Hepatocyte (in vitro differentiated cells): ENCODE data around the gene FAM53B. TPM values are rescaled to one million over a fixed set of nuclear protein-coding genes. Genes with fewer than 3 reads are reported as not detected.

Experiments used
- DNase-seq: peaks from one replicate; pipeline ENCODE4 v3.0.0-alpha.2; 2016; ENCODE audit warnings: low spot score
- H2AFZ ChIP-seq: fragments of 200-600 bp; sonication (generic); 2 replicates; pipeline ENCODE4 v1.6.0; 2016; ENCODE audit warnings: antibody characterized with exemption, mild to moderate bottlenecking
- H3K27ac ChIP-seq: fragments of 200-600 bp; sonication (generic); 2 replicates; pipeline ENCODE4 v1.5.1; 2016; ENCODE audit warnings: mild to moderate bottlenecking
- H3K27me3 ChIP-seq: fragments of 200-600 bp; sonication (generic); 2 replicates; pipeline ENCODE4 v1.6.1; 2016
- H3K36me3 ChIP-seq: fragments of 200-600 bp; sonication (generic); replicated peaks from 2 replicates; pipeline ENCODE4 v1.5.1; 2016; ENCODE audit warnings: low read depth; ENCODE audit not compliant: insufficient read depth
- H3K4me1 ChIP-seq: fragments of 200-600 bp; sonication (generic); 2 replicates; pipeline ENCODE4 v1.5.1; 2016; ENCODE audit warnings: mild to moderate bottlenecking, moderate library complexity; ENCODE audit not compliant: insufficient read depth
- H3K4me2 ChIP-seq: fragments of 200-600 bp; sonication (generic); 2 replicates; pipeline ENCODE4 v1.6.0; 2016
- H3K4me3 ChIP-seq: fragments of 200-600 bp; sonication (generic); 2 replicates; pipeline ENCODE4 v1.5.1; 2016; ENCODE audit warnings: mild to moderate bottlenecking
- H3K79me2 ChIP-seq: fragments of 200-600 bp; sonication (generic); 2 replicates; pipeline ENCODE4 v1.6.0; 2017; ENCODE audit warnings: mild to moderate bottlenecking
- H3K9me2 ChIP-seq: fragments of 200-600 bp; sonication (generic); replicated peaks from 2 replicates; pipeline ENCODE4 v1.6.0; 2017; ENCODE audit warnings: mild to moderate bottlenecking; ENCODE audit not compliant: insufficient read depth
- H3K9me3 ChIP-seq: fragments of 200-600 bp; sonication (generic); 2 replicates; pipeline ENCODE4 v1.5.1; 2016; ENCODE audit warnings: low read depth, mild to moderate bottlenecking
- H4K20me1 ChIP-seq: fragments of 200-600 bp; sonication (generic); 2 replicates; pipeline ENCODE4 v1.6.0; 2016; ENCODE audit warnings: mild to moderate bottlenecking; ENCODE audit not compliant: insufficient read depth, poor library complexity, severe bottlenecking
- EZH2 ChIP-seq: fragments of 200-600 bp; sonication (generic); IDR thresholded peaks from 2 replicates; pipeline ENCODE4 v1.6.1; 2016; ENCODE audit warnings: antibody characterized with exemption, mild to moderate bottlenecking, borderline replicate concordance
- EZH2phosphoT487 ChIP-seq: fragments of 200-600 bp; sonication (generic); IDR thresholded peaks from one replicate; pipeline ENCODE4 v1.6.1; 2018; ENCODE audit warnings: antibody characterized with exemption, mild to moderate bottlenecking, low read depth, moderate library complexity; ENCODE audit not compliant: unreplicated experiment, severe bottlenecking
- WGBS: methylation state at CpG from one replicate; pipeline ENCODE4 v1.1.6; 2016; ENCODE audit warnings: low lambda C conversion rate; ENCODE audit errors: missing lambda C conversion rate; 5-methylcytosine and 5-hydroxymethylcytosine counted together
- polyA plus RNA-seq: library from polyadenylated mRNA; unstranded; fragments of >200 nt; fragmentation: Nextera tagmentation; extraction: Ambion mirVana; gene quantifications from 2 replicates; pipeline ENCODE4 v1.2.1, GENCODE V29; 2016
- total RNA-seq: library from RNA; depleted of rRNA; stranded (reverse); fragments of >200 nt; gene quantifications from 2 replicates; pipeline ENCODE4 v1.2.3, GENCODE V29; 2014
- TF ChIP-seq, protein P1 (sequence below): fragments of 200-600 bp; sonication (generic); IDR thresholded peaks from 2 replicates; pipeline ENCODE4 v1.5.1; 2016; ENCODE audit warnings: antibody characterized with exemption, mild to moderate bottlenecking; ENCODE audit not compliant: poor library complexity

Gene FAM53B
- total and polyA plus RNA-seq, 2 experiments from 2014 or later, result 10.3 to 23.6 TPM

DNA sequence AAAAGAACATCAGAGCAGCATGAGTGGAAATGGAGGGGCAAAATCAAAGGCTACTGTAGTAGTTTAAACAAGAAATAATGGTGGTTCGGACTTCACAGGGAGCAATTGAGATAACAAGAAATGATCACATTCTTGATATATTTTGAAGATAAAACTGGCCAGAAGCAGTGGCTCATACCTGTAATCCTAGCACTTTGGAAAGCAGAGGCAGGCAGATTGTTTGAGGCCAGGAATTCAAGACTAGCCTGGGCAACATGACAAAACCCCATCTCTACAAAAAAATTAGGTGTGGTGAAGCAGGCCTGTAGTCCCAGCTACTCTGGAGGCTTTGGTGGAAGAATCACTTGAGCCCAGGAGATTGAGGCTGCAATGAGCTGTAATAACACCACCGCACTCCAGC is 24.6 kb upstream of the FAM53B start:
- no peak for DNase-seq
- 90% methylated on average over 2 of the region's 2 CpGs for WGBS
- TF ChIP-seq, protein P1, sequence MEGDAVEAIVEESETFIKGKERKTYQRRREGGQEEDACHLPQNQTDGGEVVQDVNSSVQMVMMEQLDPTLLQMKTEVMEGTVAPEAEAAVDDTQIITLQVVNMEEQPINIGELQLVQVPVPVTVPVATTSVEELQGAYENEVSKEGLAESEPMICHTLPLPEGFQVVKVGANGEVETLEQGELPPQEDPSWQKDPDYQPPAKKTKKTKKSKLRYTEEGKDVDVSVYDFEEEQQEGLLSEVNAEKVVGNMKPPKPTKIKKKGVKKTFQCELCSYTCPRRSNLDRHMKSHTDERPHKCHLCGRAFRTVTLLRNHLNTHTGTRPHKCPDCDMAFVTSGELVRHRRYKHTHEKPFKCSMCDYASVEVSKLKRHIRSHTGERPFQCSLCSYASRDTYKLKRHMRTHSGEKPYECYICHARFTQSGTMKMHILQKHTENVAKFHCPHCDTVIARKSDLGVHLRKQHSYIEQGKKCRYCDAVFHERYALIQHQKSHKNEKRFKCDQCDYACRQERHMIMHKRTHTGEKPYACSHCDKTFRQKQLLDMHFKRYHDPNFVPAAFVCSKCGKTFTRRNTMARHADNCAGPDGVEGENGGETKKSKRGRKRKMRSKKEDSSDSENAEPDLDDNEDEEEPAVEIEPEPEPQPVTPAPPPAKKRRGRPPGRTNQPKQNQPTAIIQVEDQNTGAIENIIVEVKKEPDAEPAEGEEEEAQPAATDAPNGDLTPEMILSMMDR, result no peak
- no peak for TF ChIP-seq EZH2
- no peak for TF ChIP-seq EZH2phosphoT487

DNA sequence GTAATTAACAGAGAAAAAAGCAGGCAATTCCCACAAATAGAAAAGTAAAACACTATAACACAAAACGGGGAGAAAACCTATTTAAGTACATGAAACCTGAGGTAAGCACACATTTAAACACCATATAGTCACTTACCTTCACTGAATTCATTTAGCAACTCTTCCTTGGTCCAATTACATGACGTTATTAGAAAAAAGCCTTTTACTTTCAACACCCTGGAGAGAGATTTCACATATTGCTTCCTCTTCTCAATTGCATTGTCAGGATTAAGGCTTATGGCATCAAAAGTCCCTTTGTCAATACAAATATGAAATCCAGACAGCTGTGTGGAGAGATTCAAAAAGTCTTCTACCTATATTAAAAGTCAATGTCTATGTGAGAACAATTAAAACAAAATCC is 21.1 kb upstream of the FAM53B start:
- Histone ChIP-seq H3K27ac (no peak overlapping the region), H3K27me3 (no peaks in the 10 kb centered on the region), H3K4me3 (no peak overlapping the region), H3K9me2 (no peaks in the 10 kb centered on the region), H3K79me2 (no peaks in the 10 kb centered on the region), H3K9me3 (no peaks in the 10 kb centered on the region), H3K4me1 (no peaks in the 10 kb centered on the region), H2AFZ (no peak overlapping the region), H3K4me2 (no peak overlapping the region), H3K36me3 (no peaks in the 10 kb centered on the region), H4K20me1 (no peaks in the 10 kb centered on the region)
- 85% methylated on average over 2 of the region's 2 CpGs for WGBS
- DNase-seq, result no peak
- TF ChIP-seq EZH2 (no peak), EZH2phosphoT487 (no peak)
- TF ChIP-seq, protein P1, result no peak

More for the DNA sequence above, 24.6 kb upstream of the FAM53B start:
- Histone ChIP-seq H3K27me3 (no peaks in the 10 kb centered on the region), H3K4me3 (no peak overlapping the region), H3K4me1 (no peaks in the 10 kb centered on the region), H3K9me2 (no peaks in the 10 kb centered on the region), H3K4me2 (no peak overlapping the region), H3K79me2 (no peaks in the 10 kb centered on the region), H3K9me3 (no peaks in the 10 kb centered on the region), H4K20me1 (no peaks in the 10 kb centered on the region), H3K36me3 (no peaks in the 10 kb centered on the region), H2AFZ (no peak overlapping the region), H3K27ac (no peak overlapping the region)

DNA sequence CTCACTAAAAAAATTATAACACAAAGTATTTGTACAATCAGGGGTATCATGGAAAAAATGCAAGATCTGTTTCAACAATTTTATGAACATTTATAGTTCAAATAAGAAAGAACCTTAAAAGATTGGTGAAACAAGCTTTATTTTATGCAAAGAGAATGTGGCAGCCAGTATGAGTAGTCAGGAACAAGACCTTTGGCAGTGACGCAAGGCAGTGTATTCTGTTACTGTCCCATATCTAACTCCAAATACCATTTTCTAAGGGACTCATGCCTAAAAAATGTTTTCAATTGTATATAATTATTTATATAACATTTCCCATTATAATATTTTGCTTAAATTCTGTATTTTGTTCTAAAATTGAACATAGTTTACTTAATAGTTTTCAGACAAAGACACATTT is 19.1 kb upstream of the FAM53B start:
- no peak for TF ChIP-seq EZH2
- TF ChIP-seq, protein P1, result no peak
- TF ChIP-seq EZH2phosphoT487, result no peak

DNA sequence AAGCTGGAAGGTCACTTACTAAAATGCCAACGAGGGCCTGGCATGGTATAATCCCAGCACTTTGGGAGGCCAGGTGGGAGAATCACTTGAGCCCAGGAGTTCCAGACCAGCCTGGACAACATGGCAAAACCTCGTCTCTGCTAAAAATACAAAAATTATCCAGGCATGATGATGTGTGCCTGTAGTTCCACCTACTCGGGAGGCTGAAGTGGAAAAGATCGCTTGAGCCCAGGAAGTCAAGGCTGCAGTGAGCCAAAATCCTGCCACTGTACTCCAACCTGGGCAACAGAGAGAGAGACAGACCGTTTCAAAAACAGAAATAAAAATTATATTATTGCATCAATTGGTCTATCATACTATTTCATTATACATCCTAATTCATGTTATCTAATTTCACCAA is 18.1 kb upstream of the FAM53B start:
- no peak for DNase-seq
- WGBS, result 92% methylated on average over 5 of the region's 5 CpGs
- H3K4me1 ChIP-seq, result no peaks in the 10 kb centered on the region
- H2AFZ ChIP-seq, result no peak overlapping the region
- no peaks in the 10 kb centered on the region for H3K36me3 ChIP-seq
- no peak overlapping the region for H3K4me2 ChIP-seq
- no peaks in the 10 kb centered on the region for H3K27me3 ChIP-seq
- no peaks in the 10 kb centered on the region for H3K9me2 ChIP-seq
- TF ChIP-seq EZH2phosphoT487, result no peak
- TF ChIP-seq, protein P1, result no peak
- TF ChIP-seq EZH2, result no peak
- H3K9me3 ChIP-seq, result no peaks in the 10 kb centered on the region
- H3K27ac ChIP-seq, result no peak overlapping the region
- H4K20me1 ChIP-seq, result no peaks in the 10 kb centered on the region
- H3K4me3 ChIP-seq, result no peak overlapping the region
- no peaks in the 10 kb centered on the region for H3K79me2 ChIP-seq

More for the DNA sequence above, 19.1 kb upstream of the FAM53B start:
- Histone ChIP-seq H3K4me3 (no peak overlapping the region), H3K9me2 (no peaks in the 10 kb centered on the region), H3K4me2 (no peak overlapping the region), H2AFZ (no peak overlapping the region), H3K36me3 (no peaks in the 10 kb centered on the region), H3K4me1 (no peaks in the 10 kb centered on the region), H3K27me3 (no peaks in the 10 kb centered on the region), H3K9me3 (no peaks in the 10 kb centered on the region), H3K27ac (no peak overlapping the region), H4K20me1 (no peaks in the 10 kb centered on the region), H3K79me2 (no peaks in the 10 kb centered on the region)
- no peak for DNase-seq
- 94% methylated on average over 1 of the region's 1 CpG for WGBS
